ENCODE data around the gene NDUFA8.
A peak's percentile ranks its signal among the peaks of the same experiment; 100 is the strongest.

The NDUFA8 gene

DNA sequence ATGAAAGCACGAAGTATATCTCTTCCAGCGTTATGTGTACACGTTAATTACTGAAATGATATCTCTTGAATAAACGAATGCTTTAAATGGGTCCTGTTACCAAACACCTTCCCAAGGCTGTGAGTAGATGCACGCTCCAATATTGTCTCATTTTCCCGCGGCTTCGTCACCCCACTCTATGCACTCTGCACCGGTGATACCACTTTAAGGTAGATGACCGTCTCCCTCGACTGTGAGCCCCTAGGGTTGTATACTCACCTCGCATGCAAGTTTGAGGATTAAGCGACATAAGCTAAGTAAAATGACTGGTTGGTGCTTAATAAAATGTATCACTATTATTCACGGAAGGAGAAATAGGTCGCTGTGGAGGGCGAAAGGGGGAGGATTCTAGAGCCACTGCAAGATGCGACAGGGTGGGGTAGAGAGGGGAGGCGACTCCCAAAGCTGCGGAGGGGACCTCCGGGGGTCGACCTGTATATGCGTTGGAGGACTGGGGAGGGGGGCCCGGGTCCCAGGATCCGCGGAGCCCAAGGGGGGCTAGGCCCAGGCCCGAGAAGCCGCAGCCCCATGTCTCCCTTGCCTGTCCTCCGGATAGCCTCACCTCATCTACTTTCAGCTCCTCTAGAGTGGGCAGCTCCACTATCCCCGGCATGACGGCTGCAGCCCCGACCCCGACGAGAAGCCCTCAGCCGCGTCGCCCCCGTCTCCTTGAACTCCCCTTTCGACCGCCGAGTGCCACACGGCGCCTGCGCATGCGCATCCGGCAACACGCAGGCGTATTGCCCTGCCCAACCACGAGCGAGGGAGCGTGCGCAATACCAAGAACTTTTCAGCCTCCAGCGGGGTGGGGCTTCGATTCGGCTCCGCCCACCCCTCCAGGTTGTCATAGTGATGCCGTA, at the start of gene NDUFA8, which contains the start of gene MORN5:
Gene NDUFA8 (minus strand): TSS at position 754 of the 899 bp plus-strand sequence. CDS start 102 bp downstream, at position 652.
Gene MORN5 (plus strand): TSS at position 883 of the 899 bp plus-strand sequence. CDS start 65 bp downstream, outside the sequence.
- peak; percentile 98 for DNase-seq

DNA sequence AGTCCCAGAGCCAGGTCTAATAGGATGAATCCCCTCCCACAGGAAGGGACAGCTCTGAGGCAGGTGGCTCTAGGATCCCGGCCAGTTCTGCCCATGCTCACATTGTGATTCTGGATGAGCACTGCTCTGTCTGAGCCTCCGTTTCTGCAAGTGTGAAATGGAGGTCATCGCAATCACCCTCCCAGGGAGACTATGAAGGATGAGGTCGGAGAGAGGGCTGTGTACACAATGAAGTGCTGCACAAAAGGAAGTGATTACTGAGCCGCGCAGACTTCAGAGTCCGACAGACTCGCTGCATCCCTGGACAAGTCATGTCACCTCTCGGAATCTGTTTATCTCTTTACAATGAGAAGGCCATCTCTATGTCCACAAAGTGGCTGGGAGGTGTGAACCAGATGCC, 47.5 kb upstream of the NDUFA8 start:
- peak; percentile 5 for DNase-seq

DNA sequence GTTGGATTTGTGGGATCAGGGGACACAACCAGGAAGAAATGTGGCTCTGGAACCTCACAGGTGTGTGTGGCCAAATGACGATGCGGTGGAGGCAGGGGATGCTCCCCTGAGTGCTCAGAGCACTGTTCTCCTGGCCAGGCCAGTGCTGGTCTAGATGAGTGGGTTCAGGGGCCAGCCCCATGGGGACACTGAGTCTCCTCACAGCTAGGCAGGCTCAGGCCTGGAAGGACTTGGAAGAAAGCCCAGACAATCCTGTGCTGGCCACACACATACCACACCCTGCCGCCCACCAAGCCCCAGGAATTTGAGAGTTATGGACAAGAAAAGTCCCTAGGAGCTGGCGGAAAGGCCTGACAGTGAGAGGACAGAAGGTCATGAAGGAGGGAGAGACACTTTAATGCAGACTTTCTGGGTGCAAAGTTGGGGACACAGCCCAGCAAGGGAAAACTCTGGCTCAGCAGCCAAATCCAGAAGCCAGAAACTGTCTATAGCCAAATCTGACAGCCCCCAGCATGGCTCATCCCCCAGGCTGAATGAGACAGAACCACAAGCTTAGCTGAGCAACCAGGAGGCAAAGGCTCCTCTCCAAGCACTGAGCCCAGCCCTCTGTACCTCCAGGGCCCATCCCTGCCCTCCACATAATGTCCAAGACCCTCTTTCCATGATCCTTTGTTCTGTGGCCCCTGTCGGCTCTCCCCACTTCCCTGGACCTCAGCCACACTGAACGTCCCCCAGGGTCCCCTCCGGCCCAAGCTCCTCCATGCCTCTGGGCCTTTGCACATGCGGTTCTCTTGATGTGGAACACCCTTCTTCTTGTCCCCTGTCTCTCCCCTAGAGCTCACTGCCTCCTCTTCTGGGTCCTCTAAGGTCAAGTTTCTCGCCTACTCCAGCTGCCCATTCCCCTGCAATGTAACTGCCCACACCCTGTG, 46.8 kb upstream of the NDUFA8 start:
- DNase-seq = peak; percentile 2

DNA sequence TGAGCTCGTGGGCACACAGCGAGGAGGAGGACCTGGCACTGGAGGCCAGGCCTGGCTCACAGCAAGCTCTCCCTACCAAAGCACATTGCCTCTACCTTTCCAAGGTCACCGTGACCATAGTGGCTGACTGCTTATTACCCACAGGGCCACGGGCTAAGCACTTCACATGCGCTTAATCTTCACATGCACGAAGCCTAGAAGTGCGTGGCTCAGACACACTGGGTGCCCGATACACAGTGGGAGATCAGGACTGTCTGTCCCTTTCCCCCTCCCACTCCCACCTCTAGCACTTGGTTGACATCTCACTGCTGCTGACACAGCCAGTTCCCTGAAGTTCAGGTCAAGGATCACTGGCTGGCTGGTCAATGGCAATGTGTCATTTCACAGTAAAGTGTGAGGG, 45.6 kb upstream of the NDUFA8 start:
- no peak for DNase-seq

DNA sequence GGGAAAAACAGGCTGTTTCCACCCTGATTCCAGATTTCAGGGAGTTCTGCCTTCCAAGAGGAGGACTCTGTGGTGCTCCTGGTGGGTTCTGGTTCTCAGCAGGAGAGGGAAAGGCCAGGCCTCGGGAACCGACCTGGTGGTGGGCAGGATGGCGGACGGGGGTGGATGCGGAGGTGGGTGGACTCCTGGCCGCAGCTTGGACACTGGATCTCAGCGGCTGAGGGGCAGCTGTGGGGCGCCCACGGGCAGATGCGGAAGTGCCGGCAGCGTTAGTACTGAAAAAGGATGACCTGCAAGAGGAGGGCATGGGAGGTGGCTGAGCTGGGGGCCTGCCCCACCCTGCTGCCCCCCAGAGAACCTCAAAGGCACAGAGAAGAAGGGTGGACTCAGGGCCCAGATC, 44.9 kb upstream of the NDUFA8 start:
- DNase-seq = no peak

DNA sequence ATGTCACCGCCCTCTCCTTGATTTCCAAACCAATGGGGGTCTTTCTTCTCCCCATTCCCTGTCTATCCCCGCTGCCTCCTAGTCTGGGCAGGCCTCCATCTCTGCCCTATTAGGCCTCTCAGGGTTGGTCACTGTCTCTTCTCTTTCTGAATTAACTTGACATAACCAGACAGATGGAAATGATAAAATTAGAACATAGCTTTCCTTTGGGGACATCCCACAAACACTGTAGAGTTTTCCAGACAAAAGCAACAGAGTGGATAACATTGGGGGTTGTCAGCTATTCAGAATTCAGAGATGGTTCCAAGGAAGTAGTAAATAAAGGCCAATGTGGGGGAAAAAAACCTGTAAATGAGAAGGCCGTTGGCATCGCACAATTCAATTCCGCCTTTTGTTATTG, 44.5 kb upstream of the NDUFA8 start:
- no peak for DNase-seq

DNA sequence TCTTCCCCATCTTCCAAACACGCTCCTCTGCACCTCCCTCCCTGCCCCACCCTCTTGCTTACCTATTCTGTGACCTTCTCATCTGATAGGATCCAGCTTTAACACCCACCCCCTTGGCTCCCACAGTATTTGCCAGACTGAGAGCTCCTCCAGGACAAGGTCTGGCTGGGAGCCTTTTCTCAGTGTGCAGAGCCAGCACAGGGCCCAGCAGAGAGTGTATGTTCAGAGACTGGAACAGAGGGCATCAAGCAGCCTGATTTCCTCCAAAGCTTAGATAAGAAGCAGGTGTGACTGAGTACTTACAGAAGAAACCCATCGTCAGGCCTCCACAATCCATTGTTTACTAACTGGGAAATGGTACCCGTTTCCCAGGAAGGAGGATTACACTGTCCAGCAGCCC, 42.5 kb upstream of the NDUFA8 start:
- DNase-seq = no peak

DNA sequence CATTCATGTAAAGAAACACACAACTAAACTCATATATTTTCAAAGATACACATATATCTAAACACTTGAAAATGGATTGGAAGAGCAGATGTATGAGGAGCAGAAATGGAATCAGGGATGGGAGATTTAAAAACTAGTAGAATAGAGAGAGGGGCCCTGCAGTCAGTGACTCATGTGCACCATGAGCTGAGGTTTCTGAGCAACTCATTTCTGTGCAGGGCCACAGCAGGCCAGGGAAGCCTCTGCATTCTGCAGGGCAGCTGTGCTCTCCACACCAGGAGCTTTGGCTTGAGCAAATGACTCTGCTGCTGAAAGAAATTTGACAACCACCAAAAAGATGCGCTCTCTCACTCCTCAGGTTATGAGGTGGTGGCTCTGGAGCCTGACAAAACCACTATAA, 42.1 kb upstream of the NDUFA8 start:
- no peak for DNase-seq

DNA sequence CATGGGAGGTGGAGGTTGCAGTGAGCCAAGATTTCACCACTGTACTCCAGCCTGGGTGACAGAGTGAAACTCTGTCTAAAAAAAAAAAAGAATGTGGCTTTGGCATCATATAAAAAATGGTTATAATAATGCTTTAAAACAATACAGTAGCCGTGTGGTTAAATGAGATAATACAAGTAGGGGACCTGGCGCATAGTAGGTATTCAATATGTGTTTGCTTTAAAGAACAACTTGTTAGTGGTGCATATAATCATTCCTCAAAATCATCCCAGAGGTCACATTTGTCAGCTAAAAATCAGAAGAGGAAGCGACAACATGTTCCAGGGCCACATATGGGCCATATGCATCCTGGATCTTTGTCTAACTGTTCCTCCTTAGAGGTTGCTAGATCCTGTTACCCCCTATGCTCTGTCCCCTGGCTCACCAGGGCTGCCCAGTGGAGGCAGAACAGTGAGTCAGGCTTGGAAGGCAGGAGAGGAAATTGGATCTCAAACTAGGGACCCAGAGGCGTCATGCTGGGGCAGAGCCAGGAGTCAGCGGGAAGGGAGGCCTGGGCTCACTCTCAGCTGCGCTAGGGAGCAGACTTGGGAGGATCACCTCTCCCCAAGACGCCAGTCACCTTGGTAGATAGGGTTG, 41.5 kb upstream of the NDUFA8 start:
- no peak for DNase-seq

DNA sequence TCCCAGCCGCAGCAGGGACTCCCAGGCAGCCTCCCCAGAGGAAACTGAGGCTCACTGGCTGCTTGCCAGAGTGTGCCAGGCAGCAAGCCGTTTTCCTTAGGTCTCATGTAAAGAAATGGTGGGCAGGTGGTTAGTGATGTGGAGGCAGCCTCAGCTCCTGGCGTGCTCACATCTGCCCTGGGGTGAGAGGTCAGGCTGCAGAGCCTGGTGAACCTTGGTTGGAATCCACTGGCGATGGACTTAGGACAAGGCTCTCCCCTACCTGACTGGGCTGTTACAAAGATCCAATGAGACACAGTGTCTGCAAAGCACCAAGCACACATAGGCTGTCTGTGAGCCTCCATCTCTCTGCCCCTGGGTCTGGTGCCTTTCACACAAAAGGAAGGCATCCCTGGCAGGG, 38.3 kb upstream of the NDUFA8 start:
- DNase-seq = no peak

DNA sequence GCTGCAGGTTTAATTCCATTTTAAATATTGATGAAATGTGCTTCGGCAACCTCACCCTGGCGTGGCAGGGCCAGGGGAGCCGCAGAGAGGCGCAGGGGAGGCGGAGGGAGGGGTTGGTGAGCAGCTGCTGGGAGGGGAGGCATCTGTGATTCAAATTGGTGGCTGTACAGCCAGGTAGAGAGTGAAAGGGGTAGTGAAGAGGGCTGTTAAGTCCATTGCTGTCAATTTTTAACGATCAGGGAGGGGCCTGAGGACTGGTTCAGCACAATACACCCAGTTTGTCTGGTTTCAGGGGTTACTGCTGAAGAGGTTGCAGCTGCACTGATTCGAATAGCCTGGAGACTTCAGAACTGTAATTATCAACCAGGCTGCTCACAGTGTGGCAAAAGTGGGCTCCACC, 37.8 kb upstream of the NDUFA8 start:
- no peak for DNase-seq

DNA sequence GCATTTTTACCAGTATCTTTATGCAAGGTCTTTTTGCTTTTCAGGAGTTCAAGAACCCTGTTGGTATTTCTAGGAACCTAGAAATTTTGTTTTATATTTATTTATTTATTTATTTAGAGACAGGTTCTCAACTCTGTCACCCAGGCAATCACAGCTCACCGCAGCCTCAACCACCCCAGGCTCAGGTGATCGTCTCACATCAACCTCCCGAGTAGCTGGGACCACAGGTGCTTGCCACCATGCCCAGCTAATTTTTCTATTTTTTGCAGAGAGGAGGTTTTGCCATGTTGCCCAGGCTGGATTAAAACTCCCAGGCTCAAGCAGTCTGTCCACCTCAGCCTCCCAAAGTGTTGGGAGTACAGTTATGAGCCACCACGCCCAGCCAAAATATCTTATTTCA, 36.3 kb upstream of the NDUFA8 start:
- DNase-seq = no peak

DNA sequence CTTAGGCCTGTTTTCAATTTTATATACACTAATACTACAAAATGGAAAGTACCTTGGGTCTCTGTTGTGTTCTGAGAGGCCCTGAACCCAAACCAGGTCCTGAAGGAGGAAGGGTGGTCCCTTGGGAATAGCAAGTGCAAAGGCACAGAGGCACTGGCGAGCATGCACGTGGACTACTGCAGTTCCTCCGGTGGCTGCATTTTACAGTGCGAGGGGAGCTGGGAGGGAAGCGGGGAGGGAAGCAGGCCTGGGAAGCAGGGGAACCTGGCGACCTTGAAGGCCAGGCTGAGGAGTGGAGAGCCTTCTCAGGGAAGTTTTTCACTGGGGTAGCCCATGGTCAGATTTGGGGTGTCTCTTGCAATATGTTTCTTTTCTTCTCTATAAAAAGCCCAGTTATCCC, 34.1 kb upstream of the NDUFA8 start:
- no peak for DNase-seq

DNA sequence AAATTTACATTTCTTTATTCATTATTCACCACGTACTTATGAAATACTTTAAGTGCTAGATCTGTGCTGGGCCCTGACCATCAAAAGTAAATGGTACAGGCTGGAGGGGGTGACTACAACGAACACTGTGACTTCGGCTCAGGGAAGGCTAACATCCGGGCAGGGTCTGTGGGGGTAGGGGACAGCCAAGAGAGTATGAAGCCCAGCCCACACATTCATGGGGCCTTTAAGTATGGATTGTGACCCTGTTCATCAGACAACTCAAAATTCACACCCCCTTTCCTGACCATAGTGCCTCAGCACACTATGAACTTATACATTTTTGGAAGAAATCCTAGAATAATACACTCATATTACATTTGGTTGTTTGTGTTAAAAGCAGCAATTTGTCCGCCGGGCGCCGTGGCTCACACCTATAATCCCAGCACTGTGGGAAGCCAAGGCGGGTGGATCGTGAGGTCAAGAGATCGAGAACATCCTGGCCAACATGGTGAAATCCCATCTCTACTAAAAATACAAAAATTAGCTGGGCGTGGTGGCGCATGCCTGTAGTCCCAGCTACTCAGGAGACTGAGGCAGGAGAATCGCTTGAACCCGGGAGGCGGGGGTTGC, 33.4 kb upstream of the NDUFA8 start:
- DNase-seq = no peak

DNA sequence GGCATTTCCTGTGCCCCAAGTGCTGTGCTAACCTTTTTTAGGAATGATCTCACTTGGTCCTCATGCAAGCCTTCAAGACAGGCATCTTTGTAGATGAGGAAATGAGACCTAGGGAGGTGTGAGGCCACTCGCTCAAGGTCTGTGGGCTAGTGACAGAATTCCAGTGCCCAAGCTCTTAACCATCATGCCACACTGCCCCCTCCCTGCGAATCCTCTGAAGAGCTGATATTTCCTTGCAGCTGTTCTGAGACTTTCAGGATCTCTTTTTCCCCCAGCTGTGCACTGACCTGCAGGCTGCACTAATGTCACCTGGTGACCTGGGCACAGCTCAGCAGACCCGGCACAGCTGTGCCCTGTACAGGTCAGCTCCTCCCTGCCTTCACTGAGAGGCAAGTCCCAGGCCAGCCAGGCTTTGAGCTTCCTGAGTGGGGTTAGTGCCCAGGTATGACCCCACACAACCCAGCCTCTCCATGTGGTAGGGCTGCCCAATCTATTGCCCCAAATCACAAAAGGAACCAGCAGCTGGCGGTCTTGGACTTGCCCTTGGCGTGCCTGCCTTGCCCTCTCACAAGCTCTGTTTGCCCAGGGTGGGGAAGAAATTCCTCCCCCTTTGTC, 32.8 kb upstream of the NDUFA8 start:
- no peak for DNase-seq

DNA sequence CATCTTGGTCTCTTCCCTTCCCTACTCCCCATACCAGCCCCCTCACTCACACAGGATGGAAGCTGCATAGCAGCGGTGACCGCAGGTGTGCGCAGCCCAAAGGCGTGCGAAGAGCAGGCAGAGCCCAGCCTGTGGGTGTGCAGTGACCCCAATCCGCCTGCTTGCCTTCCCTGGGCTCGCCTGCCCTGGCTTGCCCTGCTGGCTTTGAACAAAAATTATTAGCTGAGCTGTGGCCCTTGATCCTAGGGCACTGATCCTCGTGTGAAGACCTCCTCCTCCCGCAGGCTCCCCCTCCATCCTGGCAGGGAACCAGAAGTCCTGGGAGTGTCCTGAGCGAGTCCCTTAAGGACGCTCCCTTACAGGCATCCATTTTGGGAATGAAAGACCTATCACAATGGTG, 32.0 kb upstream of the NDUFA8 start:
- DNase-seq = no peak

DNA sequence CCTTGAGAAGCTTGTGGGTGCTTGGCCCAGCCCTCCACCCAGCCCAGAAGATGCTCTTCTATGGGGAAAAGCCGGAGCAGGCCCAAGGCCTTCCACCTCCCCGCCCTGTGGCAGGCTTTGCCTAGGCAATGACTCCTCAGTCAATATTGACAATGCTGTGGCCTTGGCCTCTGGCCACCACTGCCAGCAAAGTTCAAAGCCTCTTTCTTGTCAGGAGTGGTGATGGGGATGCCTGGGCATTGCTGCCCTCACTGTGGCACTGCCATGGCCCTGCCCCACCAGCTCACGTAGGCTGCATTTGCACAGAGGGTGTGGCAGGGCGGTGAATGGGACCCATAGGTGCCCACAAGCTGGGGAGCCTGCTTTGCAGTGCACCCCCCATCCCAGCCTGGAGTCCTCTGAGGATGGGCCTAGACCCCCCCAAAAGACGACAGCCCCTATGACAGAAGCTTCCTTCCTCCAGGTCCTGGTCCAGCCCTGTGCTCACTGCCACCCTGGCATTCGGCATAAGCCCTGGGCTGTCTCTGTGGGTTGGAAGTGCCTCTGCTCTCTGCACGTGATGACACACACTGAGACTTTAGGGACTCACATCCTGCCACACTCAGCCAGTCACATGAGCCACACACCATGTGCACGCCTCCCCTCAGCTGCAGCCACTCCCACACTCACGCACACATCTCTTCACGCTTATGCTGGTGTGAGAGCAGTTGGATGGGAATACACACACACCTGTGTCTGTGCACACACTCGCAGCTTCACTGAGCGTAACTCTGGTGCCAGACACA, 31.2 kb upstream of the NDUFA8 start:
- DNase-seq = no peak

DNA sequence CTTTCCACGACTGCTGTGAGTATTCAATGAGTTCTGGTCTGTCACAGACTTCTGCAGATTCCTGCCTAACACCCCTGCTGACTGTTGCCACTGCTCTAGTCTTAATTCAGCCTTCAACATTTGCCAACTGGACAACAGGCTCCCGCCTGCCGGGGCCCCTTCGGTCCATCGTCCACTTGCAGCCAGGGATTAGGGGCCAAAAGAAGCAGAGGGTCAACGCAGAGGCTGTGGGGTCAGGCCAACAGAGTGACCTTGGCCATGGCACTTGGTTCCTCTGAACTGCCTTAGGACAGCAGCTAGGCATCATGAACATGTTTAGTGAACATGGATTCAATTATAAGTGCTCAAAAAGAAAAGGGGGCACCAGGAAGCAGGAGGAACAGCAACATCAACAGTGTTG, 28.8 kb upstream of the NDUFA8 start:
- DNase-seq = no peak

DNA sequence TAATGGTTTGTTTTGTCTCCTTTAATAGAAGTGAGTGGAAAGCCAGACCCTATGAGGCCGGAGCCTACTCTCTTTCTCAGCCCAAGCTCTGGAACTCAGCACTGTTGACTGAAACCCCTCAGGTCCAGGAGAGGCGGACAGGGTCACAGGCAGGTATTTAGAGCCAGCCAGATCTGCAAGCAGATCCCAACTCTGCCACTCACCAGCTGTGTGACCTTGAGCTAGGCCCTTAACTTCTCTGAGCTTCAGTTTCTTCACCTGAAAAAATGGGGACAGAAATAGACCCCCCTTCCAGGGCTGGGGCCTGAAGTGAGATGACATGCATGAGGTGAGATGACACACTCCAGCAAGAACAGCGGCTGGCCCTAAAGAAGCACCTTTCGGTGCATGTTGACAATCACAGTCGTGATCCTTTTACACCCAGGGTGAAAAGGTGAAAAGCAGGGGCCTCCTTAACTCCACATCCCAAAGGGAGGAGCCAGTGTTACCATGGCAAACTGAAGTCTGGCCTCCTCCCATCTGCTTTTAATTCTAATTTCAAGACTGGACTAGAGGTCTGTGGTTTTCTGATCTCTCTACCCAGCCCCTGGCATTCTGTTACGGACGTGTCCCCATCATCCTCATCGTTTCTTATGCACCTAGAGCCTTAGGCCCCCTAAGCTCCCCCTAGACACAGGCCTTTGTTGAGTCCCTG, 27.3 kb upstream of the NDUFA8 start:
- DNase-seq = no peak

DNA sequence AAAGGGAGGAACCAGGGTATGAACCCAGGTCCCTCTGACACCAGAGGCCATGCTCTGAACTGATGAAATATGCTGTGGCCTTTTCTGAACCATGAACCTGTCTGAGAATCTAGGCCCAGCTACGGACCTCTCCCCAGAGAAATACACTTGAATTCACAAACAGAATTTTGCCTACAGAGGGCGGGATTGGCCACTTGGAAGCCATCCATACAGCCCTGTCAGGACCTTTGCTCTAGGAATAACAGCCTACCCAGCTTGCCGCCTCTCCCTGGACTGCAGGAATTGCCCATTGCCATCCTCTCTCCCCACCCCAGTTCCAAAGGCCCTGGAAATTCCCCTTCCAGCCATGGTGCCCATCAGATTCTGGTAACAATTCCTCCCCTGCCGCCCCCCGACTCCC, 26.7 kb upstream of the NDUFA8 start:
- DNase-seq = no peak

DNA sequence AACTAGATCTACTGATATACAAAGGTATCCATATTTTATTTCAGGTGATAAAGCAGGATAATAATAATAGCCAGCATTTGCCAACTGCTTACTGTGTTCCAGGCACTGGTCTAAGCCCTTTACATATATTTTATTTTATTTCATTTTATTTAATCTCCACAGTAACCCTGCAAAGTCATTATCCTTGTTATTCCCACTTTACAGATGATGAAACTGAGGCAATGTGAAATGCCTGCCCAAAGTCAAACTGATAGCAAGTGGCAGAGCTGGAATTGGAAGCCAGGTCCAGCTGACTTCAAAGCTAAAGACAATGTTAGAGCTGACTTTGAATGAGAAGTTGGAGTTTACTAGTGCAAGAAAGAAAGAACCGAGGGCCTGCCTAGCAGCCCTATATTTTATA, 25.0 kb upstream of the NDUFA8 start:
- no peak for DNase-seq

Measured in activated effector memory CD4-positive, alpha-beta T cell treated with anti-CD3 and anti-CD28 coated beads, Interleukin-2, amount 50 U/mL, for 16 hours (primary cell).